Activated effector memory CD4-positive, alpha-beta T cell treated with anti-CD3 and anti-CD28 coated beads, Interleukin-2, amount 50 U/mL, for 16 hours (primary cell): ENCODE measurements around the gene KDM2A.
A peak's percentile ranks its signal among the peaks of the same experiment; 100 is the strongest.
"Not testable (repeated sequence)": the region's sequence is repeated elsewhere in the genome, so short reads cannot be mapped to it uniquely, and the experiment has no call there.

Source experiments
- DNase-seq: peaks from one replicate; pipeline ENCODE4 v3.0.0-alpha.2; 2020

The KDM2A gene

DNA sequence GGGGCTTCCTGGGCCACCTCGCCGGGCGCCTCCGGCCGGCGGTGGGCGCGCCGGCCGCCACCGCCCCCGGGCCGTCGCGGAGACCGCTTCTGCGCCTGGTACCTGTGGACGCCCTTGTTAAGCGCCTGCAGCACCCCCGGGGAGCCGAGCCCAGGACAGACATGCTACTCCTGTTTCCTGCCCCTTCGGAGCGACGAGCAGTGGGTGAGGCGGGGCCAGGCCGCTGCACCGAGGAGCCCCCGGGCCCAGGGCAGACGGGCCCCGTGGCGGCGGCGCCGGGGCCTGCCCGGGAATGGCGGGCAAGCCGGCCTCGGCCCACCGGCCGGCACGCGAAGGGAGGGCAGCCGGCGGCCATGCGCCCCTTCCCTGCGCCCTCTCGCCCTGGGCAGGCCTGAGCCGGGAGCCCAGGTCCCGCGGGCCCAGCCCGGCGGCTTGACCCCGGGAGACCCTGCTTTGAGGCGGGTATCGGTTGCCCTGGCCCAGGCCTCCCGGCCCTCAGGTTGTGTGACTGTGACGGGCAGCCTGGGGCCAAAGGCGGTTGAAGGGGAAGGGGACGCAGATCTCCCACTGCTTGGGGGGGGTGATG lies 789 bp upstream of the KDM2A start:
- peak; percentile 85 for DNase-seq

DNA sequence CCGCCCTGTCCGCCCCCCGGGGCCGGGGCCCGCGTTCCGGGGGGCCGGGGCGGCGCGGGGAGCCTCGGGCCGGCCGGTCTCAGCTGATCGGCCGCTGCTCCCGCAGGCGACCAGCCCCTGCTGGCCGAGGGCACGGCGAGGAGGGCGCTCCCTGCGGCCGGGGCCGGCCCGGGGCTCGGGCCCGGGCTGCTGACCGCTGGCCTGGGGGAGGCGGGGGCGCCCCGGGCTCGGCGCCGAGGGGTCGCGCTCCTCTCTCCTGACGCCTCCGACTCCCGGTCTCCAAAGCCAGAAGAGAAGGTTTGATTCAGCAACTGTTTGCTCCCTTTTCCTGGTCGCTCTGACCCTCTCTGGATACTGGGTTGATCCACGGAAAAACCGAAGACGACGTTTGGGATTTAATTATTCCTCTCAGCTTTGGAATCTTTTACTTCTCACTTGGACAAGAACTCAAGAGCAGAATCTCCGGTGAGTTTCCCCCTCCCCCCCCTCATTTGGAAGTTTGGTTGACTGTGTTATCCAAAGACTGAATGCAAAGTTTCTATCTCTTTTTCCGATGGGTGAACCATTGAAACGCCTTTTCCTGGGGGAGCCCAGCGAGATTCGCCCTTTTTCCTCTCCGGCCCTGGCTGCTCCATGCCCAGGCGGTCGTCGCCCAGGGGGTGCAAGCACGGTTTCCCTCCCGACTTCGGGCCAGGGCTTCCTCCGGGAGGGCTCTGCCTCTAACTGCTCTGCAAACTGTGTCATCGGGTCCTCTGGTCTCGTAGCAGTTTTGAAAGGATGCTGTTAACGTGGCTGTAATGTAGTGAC lies 725 bp downstream of the KDM2A start:
- DNase-seq = peak; percentile 73

DNA sequence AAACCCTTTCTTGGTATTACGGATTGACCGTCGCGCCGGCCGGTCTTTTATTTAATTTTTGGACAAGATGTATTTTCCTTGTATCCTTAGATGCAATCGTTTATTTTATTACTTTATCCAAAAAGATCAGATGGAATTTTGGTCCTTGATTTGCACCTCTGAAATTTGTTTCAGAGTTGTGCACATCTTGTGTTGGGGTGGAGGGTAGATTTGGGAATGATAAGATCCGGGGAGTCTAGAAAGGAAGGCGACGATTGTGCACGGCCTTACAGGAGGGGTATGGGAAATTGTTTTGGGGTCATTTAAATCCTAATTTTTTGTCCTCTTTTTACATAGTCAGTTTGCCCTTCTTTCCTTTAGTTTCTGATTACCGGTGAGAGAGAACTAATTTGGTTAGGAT lies 1.4 kb downstream of the KDM2A start:
- DNase-seq = no peak

DNA sequence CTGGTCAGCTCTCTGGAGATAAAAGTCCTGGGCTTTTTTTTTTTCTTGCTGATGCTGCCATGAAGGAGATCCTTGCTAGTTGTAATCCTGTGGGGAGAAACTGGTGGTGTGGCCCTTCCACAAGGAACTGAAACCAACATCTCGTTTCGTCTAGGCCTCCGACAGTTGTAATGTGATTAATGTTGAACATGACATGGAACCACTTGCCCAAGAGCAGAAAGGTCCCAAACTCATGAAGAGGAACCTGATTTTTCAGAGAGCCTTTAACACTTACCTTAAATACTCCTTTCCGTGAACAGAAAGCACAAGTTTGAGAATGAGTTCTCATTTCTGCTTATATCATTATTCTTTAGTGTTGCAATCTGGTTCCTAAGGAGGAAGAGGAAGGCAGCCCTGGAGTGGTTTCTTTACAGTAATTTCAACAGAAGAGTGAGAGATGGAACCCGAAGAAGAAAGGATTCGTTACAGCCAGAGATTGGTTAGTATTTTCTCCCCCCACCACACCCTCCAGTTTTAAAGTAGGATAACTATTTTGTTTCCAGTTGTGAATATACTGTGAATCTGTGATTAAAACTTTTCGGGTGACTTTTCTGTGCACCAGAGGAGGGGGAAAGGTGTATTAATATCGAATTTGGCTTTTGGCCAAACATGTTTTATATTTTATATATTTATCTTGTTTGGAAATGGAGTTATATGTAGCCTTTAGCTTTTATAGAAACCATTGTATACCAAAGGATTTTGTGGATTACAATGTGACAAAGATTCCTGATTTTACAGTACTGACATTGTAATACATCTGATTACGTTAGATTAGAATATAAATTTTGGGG lies 2.0 kb downstream of the KDM2A start:
- peak; percentile 31 for DNase-seq

DNA sequence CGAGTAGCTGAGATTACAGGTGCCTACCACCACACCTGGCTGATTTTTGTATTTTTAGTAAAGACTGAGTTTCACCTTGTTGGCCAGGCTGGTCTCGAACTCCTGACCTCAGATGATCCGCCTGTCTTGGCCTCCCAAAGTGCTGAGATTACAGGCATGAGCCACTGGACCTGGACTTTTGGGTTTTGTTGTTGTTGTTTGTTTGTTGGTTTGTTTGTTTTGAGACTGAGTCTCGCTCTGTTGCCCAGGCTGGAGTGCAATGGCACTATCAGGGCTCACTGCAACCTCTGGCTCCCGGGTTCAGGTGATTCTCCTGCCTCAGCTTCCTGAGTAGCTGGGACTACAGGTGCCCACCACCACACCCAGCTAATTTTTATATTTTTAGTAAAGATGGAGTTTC lies 4.7 kb downstream of the KDM2A start:
- peak; percentile 31 for DNase-seq

DNA sequence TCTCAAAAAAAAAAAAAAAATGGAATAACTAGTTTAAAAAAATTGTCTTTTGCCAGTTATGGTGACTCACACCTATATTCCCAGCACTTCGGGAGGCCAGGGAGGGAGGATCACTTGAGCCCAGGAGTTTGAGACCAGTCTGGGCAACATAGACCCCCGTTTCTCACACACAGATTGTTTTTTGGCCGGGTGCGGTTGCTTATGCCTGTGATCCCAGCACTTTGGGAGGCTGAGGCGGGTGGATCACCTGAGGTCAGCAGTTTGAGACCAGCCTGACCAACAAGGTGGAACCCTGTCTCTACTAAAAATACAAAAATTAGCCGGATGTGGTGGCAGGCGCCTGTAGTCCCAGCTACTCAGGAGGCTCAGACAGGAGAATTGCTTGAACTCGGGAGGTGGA lies 7.2 kb downstream of the KDM2A start:
- DNase-seq = not testable (repeated sequence)

DNA sequence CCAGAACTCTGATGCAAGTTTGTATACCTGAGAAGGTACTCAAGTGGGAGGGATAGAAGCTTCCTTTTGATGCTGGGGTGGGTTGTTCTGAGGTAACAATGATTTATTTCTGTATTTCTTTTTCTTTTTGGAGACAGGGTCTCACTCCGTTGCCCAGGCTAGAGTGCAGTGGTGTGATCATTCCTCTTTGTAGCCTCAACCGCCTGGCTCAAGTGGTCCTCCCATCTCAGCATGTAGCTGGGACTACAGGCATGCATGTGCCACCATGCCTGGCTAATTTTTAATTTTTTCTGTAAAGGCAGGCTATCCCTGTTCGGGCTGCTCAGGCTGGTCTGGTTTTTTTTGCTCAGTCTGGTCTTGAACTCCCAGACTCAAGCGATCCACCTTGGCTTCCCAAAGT lies 7.9 kb downstream of the KDM2A start:
- no peak for DNase-seq

DNA sequence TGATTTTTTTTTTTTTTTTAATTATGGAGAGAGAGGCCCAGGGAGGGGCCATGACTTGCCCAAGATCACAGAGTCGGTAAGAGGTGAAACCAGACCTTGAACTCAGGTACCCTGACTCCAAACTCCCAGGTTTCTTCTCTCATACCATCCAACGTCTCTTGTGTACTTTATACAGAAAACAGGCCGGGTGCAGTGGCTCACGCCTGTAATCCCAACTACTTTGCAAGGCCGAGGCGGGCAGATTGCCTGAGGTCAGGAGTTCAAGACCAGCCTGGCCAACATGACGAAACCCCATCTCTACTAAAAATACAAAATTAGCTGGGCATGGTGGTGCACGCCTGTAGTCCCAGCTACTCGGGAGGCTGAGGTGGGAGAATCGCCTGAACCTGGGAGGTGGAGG lies 11.8 kb downstream of the KDM2A start:
- DNase-seq = not testable (repeated sequence)

DNA sequence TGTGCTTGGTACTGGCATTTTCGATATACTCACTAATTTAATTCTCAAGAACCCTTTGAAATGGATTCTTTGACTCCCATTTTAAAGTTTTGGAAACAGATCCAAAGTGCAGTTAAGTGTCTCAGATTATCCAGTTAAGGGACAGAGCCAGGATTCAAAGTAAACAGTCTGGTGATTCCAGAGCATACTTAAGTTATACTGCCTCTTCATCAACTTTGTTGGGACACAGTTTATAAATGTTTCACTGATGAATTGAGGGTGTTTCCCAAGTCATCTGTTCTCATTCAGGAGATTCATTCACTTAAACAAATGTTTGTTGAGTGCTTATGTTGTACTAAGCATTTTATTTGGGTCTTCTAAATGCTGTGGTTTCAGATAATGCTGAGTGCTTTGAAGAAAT lies 17.1 kb downstream of the KDM2A start:
- no peak for DNase-seq

DNA sequence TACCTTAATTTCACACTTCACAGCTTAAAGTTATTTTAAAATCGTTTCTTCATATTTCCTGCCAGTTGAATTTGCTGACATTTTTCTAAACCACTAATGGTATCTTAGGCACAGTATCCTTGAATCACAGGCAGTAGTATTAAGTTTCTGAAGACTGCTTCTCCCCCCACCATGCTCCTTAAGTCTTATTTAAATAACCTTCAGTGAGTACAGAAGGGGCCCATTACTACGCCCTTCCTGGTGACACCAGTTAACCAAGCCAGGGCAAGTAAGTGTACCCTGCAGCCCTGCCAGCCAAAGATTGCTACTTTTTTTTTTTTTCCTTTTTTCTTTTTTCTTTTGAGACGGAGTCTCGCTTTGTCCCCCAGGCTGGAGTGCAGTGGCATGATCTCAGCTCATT lies 19.9 kb downstream of the KDM2A start:
- DNase-seq = no peak

DNA sequence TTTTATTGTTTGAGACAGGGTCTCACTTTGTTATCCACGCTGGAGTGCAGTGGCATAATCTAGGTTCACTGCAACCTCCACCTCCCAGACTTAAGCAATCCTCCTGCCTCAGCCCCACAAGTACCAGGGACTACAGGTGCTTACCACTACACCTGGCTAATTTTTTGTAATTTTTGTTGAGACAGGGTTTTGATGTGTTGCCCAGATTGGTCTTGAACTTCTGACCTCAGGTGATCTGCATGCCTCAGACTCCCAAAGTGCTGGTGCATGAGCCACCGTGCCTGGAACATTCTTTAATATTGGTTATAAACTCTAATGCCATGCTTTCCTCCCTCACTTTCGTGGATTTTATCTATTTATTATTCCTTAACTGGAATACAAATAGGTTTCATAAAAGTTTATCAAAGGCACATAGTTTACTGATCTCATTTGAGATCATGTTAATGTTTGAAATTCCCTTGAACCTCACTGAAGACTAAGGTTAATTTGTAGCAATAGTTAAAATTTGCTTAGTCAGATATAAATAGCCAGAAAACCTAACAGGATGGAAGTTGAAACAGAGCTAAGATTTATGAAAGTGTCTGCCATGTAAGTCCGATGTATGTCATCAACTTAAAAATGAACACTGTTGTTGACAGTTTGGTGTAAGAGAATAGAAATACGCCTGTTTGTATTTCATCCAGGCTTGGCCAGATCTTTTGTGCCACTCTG lies 27.6 kb downstream of the KDM2A start:
- DNase-seq = no peak

DNA sequence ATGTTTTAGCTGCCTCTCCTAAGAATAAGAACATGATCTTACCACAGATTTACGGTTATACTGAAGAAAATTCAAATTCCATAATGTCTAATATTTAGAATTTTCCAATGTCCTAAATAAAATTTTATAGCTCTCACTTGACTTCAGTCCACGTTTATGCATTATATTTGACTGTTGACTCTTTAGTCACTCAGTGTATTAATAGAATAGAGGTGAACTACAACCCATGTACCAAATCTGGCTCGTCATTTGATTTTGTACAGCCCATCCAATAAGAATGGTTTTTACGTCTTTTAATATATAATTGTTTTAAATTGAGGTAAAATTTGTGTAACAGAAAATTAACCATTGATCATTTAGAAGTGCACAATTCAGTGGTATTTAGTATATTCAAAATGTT lies 34.9 kb downstream of the KDM2A start:
- no peak for DNase-seq

DNA sequence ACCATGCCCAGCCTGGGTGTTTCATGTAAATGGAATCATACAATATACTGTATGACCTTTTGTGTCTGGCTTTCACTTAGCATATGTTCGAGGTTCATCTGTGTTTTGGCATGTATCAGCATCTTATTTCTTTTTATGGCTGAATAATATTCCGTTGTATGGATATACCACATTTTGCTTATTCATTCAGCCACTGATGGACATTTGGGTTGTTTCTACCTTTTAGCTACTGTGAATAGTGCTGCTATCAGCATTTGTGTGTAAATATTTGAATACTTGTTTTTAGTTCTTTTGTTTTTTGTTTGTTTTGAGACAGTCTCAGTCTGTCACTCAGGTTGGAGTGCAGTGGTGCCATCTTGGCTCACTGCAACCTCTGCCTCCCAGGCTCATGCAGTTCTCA lies 35.7 kb downstream of the KDM2A start:
- DNase-seq = no peak

DNA sequence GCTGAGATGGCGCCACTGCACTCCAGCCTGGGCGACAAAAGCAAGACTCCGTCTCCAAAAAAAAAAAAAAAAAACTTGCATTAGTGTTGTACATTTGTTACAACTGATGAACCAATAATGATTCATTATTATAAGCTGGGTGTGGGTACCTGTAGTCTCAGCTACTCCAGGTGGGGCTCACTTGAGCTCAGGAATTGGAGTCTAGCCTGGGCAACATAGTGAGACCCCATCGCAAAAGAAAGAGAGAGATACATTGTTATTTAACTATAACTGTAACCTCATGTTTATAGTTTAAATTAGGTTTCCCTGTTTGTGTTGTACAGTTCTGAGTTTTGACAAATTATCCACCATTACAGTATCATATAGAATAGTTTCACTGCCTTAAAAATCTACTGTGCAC lies 38.6 kb downstream of the KDM2A start:
- DNase-seq = no peak

DNA sequence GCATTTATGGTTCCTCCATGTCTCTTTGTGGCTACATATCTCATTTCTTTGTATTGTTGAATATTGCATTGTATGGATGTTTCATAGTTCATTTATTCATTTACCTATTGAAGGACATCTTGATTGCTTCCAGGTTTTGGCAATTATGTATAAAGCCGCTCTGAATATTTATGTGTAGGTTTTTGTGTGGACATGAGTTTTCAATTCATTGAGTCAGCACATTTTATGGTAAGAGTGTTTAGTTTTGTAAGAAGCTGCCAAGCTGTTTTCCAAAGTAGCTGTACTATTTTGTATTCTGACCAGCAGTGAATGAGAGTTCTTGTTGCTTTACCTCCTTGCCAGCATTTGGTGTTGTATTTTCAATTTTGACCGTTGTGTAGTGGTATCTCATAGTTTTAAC lies 39.2 kb downstream of the KDM2A start:
- no peak for DNase-seq

DNA sequence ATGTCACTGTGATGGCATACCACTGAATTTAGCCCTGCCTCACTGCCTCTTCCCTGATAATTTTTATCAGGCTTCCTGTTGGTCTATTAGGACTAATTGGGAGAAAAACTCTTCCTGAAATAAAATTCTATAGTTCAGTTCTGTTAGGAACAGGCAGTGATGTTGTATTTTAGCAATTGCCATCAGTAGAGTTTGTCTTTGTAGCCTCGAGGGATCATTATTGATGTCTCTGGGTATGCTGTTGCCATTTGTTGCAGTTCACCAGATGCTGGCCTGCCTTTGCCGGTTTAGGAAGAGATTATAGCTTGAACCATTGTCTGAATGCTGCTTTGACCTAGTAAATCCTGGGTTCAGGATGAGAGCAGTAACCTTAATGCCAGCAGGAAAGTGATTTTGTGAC lies 41.0 kb downstream of the KDM2A start:
- DNase-seq = no peak

DNA sequence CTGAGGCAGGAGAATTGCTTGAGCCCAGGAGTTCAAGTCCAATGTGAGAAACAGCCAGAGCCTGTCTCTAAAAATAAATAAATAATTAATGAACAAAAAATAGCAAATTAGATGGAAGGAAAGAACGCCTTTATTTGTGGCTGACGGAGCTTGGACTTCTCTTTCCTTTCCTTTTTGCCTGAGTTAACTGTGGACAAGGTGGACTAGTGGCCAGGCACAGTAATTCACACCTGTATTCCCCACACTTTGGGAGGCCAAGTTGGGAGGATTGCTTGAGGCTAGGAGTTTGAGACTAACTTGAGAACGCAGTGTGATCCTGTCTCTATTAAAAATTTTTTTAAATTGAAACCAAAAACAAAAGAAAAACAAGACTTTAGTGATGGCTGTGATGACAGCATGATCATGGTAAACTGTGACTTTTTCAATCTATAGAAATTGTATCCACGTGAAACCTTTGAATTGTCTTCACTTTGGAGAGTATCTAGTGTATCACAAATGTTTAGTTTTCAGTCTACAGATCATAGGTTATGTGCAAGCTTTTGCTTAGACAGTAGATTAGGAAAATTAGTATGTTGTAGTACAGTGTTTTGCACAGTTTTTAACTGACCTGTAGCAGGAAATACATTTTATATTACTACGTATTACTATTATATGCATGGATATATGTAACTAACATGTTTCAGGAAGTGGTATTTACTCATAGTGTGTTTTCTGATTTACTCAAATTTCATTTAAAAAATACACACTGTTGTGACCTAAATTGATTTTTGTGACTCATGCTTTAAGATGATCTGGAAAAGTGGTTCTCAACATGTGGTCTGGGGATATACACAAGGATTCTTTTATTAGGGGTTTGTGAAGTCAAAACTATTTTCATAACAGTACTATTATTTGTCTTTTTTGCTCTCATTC lies 42.1 kb downstream of the KDM2A start:
- no peak for DNase-seq

DNA sequence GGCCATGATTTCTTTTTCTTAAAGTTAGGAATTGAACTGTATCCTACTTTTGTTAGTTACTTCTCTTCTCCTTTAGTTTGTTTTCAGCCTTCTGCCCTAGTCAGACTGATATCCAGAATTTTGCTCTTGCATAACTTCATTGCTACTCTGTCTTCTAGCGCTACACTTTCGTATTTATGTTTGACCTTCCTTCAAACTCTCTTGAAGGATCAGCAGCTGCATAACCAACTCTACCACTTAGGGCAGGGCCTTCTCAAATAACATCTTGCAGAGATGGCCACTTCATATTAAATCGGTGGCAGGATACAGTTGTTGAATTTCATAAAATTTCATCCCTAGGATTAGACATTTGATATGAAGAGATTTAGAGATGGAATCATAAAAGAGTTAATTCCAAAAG lies 43.9 kb downstream of the KDM2A start:
- no peak for DNase-seq

DNA sequence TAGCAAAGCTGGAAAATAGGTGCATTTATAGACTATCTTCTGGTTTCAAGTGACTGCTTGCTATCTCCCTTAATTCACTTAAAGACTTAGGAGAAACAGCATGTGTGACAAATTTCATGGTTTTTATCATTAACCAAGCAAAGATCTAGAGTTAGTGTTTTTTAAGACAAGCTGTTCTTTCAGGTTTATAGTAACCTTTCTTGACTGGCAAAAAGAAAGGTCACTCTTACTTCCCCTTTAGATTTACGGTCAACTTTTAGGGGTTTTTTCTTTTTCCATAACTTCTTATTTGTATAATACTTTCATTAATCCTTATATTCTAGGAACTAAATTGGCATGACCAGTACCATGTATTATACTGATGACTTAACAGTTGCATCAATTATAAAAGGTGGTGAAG lies 46.6 kb downstream of the KDM2A start:
- no peak for DNase-seq

DNA sequence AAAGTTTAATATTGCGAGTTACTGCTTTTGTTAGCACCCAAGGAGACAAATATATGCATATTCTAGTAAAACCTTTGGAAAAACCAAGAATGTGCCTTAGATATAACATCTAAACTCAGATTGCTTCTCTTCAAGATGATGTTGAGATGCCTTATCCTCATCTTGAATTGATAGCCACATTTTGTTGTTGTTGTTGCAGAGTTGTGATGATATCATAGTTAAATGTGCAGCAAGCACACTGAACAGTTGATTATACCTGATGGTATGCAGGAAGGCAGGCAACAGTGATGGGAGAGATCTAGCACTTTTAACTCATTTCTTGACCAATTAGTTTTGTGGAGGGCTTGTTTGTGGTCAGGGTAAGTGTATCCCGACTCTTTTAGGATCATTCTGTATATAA lies 48.0 kb downstream of the KDM2A start:
- no peak for DNase-seq

DNA sequence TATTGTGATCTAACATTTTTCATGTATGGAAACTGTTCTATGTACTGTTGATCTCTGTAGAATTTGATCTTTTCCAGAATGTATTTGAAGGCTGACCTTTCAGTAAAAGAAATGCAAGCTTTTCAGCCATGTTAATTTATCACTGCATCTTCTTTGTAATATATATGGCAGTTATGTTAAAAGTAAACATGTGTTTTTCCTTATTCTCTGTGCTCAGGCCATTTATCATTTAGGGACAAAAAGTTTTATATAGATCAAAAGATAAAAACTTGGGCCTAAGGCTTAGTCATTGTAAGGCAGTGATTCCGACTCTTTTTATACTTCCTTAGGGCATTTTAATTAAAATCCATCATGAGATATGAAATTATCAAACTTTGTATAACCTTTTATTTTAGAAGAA lies 48.7 kb downstream of the KDM2A start:
- no peak for DNase-seq

DNA sequence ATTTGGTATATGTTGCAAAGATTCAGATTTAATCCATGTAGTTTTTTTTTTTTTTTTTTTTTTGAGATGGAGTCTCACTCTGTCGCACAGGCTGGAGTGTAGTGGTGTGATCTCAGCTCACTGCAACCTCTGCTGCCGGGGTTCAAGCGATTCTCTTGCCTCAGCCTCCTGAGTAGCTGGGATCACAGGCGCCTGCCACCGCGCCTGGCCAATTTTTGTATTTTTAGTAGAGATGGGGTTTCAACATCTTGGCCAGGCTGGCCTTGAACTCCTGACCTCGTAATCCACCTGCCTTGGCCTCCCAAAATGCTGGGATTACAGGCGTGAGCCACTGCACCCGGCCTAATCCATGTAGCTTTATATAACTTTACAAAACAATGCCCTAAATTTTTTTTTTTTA lies 49.8 kb downstream of the KDM2A start:
- not testable (repeated sequence) for DNase-seq
